Prostate gland (tissue), 2 donors: Measurements from ENCODE around the gene KRT17. TPM values are rescaled to one million over a fixed set of nuclear protein-coding genes. Genes with fewer than 3 reads are reported as not detected.

Source experiments
- DNase-seq: peaks from one replicate; pipeline ENCODE4 v3.0.0-alpha.2; 2019; ENCODE audit warnings: low spot score
- H3K27ac ChIP-seq, 2 donors: fragments of 200-600 bp; sonication (generic); 2 replicates each; pipeline ENCODE4 v1.5.1; 2017 to 2019
- H3K27me3 ChIP-seq: fragments of 200-600 bp; sonication (generic); replicated peaks from 2 replicates; pipeline ENCODE4 v1.5.1; 2019; ENCODE audit not compliant: insufficient read depth
- H3K36me3 ChIP-seq, 2 donors: fragments of 200-600 bp; sonication (generic); 1 replicate in 1 of 2; 2 replicates in 1 of 2; pipeline versions ENCODE4 v1.5.1 to v1.8.1; 2017 to 2019
- H3K4me1 ChIP-seq: fragments of 200-600 bp; sonication (generic); replicated peaks from 2 replicates; pipeline ENCODE4 v1.5.1; 2019
- H3K4me3 ChIP-seq, 2 donors: fragments of 200-600 bp; sonication (generic); 2 replicates each; pipeline ENCODE4 v1.5.1; 2017 to 2019
- H3K9me3 ChIP-seq: fragments of 200-600 bp; sonication (generic); 2 replicates; pipeline ENCODE4 v1.5.1; 2017
- POLR2A ChIP-seq: fragments of 450-650 bp; IDR thresholded peaks from one replicate; pipeline ENCODE4 v1.6.1; 2016; ENCODE audit warnings: antibody characterized with exemption, mild to moderate bottlenecking
- POLR2AphosphoS5 ChIP-seq: sonication (generic); formaldehyde crosslinking; IDR thresholded peaks from one replicate; pipeline ENCODE4 v1.6.1; 2017; ENCODE audit warnings: antibody characterized with exemption
- WGBS: methylation state at CpG from one replicate; pipeline ENCODE4 v1.1.5; 2018; 5-methylcytosine and 5-hydroxymethylcytosine counted together
- intact Hi-C: fragments of 100-400 bp; cut with DNase I; formaldehyde crosslinking; loops from one replicate; pipeline ENCODE4 v1.14.2; 2022
- total RNA-seq, 2 donors: library from RNA; depleted of rRNA; stranded (reverse); fragments of >200 nt; gene quantifications; one replicate each; pipeline ENCODE4 v1.1.0, GENCODE V29; 2016
- TF ChIP-seq, protein P1 (sequence below), 4 experiments: fragments of 200-600 bp in 2 of 4; fragments of 450-650 bp in 2 of 4; sonication (generic) in 2 of 4; IDR thresholded peaks; 1 replicate in 3 of 4; 2 replicates in 1 of 4; pipeline ENCODE4 v1.5.1; 2016 to 2019; ENCODE audit warnings: antibody characterized with exemption in 4 of 4, mild to moderate bottlenecking in 2 of 4, moderate library complexity in 2 of 4

Gene KRT17
- total RNA-seq = 100 to 1,000 TPM; 201 to 360 TPM

DNA sequence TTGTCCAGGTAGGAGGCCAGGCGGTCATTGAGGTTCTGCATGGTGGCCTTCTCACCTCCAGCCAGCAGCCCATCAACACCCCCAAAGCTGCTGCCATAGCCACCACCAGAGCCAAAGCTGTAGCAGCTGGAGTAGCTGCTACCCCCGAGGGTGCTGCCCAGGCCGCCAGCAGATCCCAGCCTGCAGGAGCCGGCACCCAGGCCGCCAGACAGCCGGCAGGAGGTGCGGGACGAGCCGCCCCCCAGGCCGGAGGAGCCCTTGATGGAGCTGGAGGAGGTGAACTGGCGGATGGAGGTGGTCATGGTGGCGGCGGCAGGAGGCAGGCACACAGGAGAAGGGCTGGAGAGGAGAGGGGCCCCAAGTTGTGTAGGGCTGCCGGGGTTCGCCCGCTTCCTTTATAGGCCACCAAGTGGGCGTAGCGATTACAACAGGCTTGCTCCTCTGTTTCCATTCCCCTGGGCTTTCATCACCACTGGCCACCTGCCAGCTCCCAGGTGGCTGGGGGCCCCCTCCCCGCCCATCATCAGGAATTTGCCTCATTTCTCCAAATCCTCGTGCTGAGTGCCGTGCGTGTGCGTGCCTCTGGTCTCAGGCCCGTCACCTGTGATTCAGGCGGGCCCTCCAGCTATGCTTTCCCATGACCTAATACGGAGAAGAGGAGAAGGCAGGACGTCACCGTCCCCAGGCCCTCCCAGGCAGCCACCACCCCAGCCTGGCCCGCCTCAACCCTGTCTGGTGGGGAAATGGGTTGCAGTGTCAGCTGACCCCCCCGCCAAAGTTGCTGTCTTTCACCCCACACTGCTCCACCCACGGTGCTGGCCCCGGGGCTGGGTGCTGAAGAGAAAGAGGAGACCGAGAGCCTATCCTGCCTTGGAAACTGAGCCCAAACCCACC, at the start of gene KRT17:
KRT17 (minus strand) TSS at position 368 of the 894 bp plus-strand sequence; CDS start at position 302, 66 bp downstream.
- 49% methylated on average over 31 of the region's 33 CpGs for WGBS
- TF ChIP-seq POLR2AphosphoS5 (peak; percentile 63), POLR2A (peak; percentile 27)
- TF ChIP-seq, protein P1, sequence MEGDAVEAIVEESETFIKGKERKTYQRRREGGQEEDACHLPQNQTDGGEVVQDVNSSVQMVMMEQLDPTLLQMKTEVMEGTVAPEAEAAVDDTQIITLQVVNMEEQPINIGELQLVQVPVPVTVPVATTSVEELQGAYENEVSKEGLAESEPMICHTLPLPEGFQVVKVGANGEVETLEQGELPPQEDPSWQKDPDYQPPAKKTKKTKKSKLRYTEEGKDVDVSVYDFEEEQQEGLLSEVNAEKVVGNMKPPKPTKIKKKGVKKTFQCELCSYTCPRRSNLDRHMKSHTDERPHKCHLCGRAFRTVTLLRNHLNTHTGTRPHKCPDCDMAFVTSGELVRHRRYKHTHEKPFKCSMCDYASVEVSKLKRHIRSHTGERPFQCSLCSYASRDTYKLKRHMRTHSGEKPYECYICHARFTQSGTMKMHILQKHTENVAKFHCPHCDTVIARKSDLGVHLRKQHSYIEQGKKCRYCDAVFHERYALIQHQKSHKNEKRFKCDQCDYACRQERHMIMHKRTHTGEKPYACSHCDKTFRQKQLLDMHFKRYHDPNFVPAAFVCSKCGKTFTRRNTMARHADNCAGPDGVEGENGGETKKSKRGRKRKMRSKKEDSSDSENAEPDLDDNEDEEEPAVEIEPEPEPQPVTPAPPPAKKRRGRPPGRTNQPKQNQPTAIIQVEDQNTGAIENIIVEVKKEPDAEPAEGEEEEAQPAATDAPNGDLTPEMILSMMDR (IDR thresholded peaks at IDR 0.05) = peak in 1 of 4 experiments; percentile 17
- no peaks in the 10 kb centered on the region for H3K36me3 ChIP-seq
- H3K9me3 ChIP-seq = no peaks in the 10 kb centered on the region
- no peaks in the 10 kb centered on the region for H3K27me3 ChIP-seq
- intact Hi-C loops = no loop called here
- peak within 1 kb of the TSS; percentile 75 to 81 for H3K27ac ChIP-seq
- H3K4me3 ChIP-seq = peak within 1 kb of the TSS; percentile 6 to 26
- DNase-seq = peak; percentile 69
- no peaks in the 10 kb centered on the region for H3K4me1 ChIP-seq

DNA sequence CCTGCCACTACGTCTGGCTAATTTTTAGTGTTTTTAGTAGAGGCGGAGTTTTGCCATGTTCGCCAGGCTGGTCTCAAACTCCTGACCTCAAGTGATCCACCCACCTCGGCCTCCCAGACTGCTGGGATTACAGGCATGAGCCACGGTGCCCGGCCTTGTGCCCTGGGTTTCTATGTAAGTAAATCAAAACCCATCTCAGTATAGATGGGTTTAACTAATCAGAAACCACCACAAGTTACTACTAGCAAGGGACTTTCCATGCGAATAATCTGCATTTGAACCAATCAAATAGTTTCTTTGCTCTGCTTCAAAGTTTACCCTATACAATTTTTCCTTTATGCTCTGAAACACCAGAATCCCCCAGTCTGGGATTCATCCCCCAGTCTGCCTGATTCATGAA, 47.8 kb upstream of the KRT17 start:
- Histone ChIP-seq H3K27me3 (no peaks in the 10 kb centered on the region), H3K9me3 (no peaks in the 10 kb centered on the region), H3K36me3 (no peaks in the 10 kb centered on the region), H3K27ac (no peak overlapping the region), H3K4me3 (no peak overlapping the region), H3K4me1 (no peaks in the 10 kb centered on the region)
- TF ChIP-seq POLR2A (no peak), POLR2AphosphoS5 (no peak)
- TF ChIP-seq, protein P1 (IDR thresholded peaks at IDR 0.05) = no peak
- DNase-seq = no peak
- WGBS = 90% methylated on average over 7 of the region's 7 CpGs
- intact Hi-C loops = no loop called here

DNA sequence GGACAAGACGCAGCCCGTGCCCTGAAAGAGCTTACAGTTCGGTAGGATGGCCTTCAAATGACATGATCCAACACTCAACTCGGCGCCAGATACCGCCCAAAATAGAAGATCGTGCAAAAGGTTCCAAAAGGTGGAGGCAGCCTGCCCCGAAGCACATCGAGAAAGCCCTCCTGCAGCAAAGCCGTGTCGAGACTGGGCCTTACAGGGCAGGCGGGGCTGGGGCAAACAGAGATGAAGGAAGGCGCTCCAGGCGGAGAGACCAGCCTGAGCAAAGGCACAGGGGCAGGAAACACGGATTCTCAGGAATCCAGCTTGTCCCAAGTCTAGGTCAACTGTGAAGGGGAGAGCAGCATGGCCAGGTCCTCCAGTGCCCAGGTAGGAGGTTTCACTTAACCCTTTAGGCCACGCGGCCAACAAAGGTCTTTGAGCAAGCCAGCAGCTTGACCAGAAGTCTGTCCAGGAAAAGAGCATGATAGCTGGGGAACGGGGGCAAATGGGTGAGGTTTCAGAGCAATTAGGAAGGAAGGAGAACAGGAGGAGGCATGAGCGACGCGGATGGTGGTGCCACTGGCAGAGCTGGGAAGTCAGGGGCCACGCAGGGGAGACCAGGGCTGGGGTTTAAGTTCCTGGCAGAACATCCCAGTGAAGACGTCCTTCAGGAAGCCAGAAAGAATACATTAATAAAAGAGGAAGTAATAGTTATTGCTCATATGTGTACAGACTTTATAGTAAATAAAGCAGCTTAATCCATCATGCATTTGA, 43.1 kb upstream of the KRT17 start:
- peaks cover 7% of the 10 kb centered on the region for H3K4me1 ChIP-seq
- DNase-seq = no peak
- intact Hi-C loops = loop anchor here (2.0 to 10.0 kb wide), 2 partner anchors 865 to 1053 kb away; no protein-coding TSS in a partner anchor
- WGBS = 57% methylated on average over 23 of the region's 23 CpGs
- TF ChIP-seq, protein P1 (IDR thresholded peaks at IDR 0.05) = no peak
- TF ChIP-seq POLR2A = no peak
- no peak for TF ChIP-seq POLR2AphosphoS5
- no peaks in the 10 kb centered on the region for H3K36me3 ChIP-seq
- no peaks in the 10 kb centered on the region for H3K9me3 ChIP-seq
- no peak overlapping the region for H3K27ac ChIP-seq
- no peaks in the 10 kb centered on the region for H3K27me3 ChIP-seq
- no peak overlapping the region for H3K4me3 ChIP-seq

DNA sequence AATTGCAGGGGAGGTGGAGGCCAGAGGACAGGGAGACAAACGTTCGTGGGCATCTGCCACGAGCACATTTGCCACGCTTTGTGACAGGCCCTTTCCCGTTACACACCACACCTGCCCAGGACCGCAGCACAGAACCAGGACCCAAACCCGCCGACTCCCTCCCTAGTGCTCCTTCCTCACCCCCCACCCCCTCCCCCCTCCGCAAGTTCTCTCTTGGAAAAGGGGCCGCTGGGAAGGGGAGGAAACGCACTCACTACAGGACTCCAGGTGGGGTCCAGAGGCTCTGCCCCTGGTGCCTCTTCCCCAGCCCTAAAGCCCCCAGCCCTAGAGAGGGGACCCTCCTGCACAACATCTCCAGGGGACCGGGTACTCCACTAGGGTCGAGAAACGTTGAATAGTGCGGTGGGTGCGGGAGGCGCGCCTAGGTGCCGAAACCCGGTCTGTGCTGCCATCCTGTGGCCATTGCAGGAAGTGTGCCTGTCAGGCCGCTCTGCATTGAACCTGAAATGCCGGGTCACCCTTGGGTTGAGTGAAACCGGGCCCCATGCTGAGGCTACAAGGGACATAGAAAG, 42.4 kb upstream of the KRT17 start:
- Histone ChIP-seq H3K9me3 (no peaks in the 10 kb centered on the region), H3K27me3 (no peaks in the 10 kb centered on the region), H3K27ac (peak overlapping the region; percentile 78 to 81), H3K4me3 (peak overlapping the region; percentile 28 to 31), H3K36me3 (no peaks in the 10 kb centered on the region), H3K4me1 (peaks cover 7% of the 10 kb centered on the region)
- 3% methylated on average over 23 of the region's 23 CpGs for WGBS
- peak; percentile 67 for DNase-seq
- intact Hi-C loops = loop anchor here (2.0 to 10.0 kb wide), 2 partner anchors 864 to 1052 kb away; no protein-coding TSS in a partner anchor
- TF ChIP-seq POLR2AphosphoS5 (peak; percentile 39), POLR2A (no peak)
- TF ChIP-seq, protein P1 (IDR thresholded peaks at IDR 0.05) = peak; percentile 86 to 98 (median 97)
